Measurements from ENCODE around the gene GPR32.

The GPR32 gene

DNA sequence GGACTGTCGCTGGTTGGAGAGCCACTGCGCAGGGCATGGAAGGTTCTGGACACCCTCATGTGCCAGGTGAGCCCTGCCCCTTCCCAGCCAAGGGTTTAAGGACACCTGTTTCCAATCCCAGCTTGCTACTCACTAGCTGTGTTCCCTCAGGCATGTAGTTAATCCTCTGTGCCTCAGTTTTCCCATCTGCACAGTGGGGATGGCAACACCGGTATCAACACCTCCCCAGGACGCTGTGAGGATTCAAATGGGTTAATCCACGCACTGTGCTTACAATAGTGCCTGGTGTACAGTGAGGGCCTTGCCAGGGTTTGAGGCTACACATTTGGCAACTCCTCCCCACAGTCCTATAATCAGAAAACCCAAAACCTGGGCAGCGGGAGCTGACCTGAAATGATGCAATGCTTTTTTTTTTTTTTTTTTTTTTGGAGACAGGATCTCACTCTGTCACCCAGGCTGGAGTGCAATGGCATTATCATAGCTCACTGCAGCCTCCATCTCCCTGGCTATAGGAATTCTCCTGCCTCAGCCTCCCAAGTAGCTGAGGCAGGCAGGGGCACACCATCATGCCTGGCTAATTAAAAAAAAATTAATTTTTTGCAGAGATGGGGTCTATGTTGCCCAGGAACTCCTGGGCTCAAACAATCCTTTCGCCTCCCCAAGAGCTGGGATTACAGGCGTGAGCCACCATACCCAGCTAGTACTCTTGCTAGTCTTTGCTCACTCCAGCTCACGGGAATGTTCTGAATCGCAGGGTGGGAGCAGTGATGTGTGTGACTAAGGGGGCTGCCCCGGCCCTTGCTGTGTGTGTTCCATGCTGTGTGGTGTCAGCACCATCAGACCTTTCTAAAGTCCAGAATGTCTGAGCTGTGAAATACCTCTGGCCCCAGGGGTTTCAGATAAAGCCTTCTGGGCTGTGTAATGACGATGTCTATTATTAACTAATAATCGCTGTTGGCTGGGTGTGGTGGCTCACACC is 22.3 kb downstream of the GPR32 start:
- Histone ChIP-seq H3K36me3 (ENCODE audit: control insufficient read depth in 2 of 2, insufficient read depth in 1 of 2, low read length in 2 of 2) (peaks cover 6 to 25% of the 10 kb centered on the region in 2 experiments; a peak in 2 of 3 replicates), H3K27ac (ENCODE audit: extremely low read depth, low read depth, low read length) (no peak overlapping the region), H3K4me3 (ENCODE audit: low read depth, low read length) (no peak overlapping the region), H3K4me1 (ENCODE audit: control insufficient read depth, insufficient read depth, low read length) (peaks cover 4% of the 10 kb centered on the region; the same call in 1 of the 2 replicates), H3K9me3 (ENCODE audit: control insufficient read depth, insufficient read depth, low read depth, low read length) (no peaks in the 10 kb centered on the region)
- TF ChIP-seq ZNF24 (tag by site-specific recombination; IDR thresholded peaks at IDR 0.05) = peak; percentile 36; the same call in 1 of the 2 replicates
- peak; percentile 20; the same call in 1 of the 2 replicates for TF ChIP-seq ZNF785 (tag by site-specific recombination; IDR thresholded peaks at IDR 0.05)
- TF ChIP-seq KLF8 (tag by site-specific recombination; IDR thresholded peaks at IDR 0.05) = 0 out of 2 replicates have a peak, but pooled peaks have one; percentile 26
- TF ChIP-seq, protein P1, sequence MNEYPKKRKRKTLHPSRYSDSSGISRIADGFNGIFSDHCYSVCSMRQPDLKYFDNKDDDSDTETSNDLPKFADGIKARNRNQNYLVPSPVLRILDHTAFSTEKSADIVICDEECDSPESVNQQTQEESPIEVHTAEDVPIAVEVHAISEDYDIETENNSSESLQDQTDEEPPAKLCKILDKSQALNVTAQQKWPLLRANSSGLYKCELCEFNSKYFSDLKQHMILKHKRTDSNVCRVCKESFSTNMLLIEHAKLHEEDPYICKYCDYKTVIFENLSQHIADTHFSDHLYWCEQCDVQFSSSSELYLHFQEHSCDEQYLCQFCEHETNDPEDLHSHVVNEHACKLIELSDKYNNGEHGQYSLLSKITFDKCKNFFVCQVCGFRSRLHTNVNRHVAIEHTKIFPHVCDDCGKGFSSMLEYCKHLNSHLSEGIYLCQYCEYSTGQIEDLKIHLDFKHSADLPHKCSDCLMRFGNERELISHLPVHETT (tag by site-specific recombination; IDR thresholded peaks at IDR 0.05) = 0 out of 2 replicates have a peak, but pooled peaks have one; percentile 15
- TF ChIP-seq, protein P2, sequence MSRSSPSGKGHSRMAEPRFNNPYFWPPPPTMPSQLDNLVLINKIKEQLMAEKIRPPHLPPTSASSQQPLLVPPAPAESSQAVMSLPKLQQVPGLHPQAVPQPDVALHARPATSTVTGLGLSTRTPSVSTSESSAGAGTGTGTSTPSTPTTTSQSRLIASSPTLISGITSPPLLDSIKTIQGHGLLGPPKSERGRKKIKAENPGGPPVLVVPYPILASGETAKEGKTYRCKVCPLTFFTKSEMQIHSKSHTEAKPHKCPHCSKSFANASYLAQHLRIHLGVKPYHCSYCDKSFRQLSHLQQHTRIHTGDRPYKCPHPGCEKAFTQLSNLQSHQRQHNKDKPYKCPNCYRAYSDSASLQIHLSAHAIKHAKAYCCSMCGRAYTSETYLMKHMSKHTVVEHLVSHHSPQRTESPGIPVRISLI (tag by site-specific recombination; IDR thresholded peaks at IDR 0.05) = peak; percentile 73
- no peak for TF ChIP-seq ZNF521 (tag by site-specific recombination; IDR thresholded peaks at IDR 0.05)
- 0 out of 2 replicates have a peak, but pooled peaks have one; percentile 9 for TF ChIP-seq ZNF394 (tag by site-specific recombination; IDR thresholded peaks at IDR 0.05; ENCODE audit: borderline replicate concordance)
- TF ChIP-seq, protein P3, sequence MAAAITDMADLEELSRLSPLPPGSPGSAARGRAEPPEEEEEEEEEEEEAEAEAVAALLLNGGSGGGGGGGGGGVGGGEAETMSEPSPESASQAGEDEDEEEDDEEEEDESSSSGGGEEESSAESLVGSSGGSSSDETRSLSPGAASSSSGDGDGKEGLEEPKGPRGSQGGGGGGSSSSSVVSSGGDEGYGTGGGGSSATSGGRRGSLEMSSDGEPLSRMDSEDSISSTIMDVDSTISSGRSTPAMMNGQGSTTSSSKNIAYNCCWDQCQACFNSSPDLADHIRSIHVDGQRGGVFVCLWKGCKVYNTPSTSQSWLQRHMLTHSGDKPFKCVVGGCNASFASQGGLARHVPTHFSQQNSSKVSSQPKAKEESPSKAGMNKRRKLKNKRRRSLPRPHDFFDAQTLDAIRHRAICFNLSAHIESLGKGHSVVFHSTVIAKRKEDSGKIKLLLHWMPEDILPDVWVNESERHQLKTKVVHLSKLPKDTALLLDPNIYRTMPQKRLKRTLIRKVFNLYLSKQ (tag by site-specific recombination; IDR thresholded peaks at IDR 0.05; ENCODE audit: borderline replicate concordance) = no peak
- POLR2A ChIA-PET = interaction anchor here (0.6 to 7.9 kb wide), 7 partner anchors 10 to 226 kb away, joined by 3 to 85 read pairs (median 6); no protein-coding TSS in a partner anchor
- CTCF ChIA-PET = interaction anchor here (0.5 to 9.4 kb wide), 8 partner anchors 9 to 255 kb away, joined by 3 to 79 read pairs (median 4); no protein-coding TSS in a partner anchor

DNA sequence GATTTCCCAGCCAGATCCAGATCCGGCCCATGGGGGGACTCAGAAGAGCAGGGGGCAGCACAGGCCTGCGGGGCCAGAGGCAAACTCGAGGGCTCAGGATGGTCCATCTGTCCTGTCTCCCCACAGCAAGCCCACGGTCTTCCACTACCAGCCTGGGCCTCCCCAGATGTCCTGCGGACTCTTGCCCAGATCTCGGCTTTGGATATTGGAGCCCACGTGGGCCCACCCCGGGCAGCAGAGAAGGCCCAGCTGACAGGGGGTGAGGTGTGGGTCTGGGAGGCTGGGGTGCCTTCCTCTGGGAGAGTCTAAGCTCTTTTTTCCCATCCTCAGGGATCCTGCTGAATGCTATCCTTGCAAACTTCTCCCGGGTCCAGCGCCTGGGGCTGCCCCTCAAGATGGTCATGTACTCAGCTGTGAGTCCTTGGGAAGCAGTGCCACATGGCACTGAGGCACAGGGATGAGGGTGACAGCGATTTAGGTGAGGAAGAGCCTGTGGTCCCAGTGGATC is 23.3 kb downstream of the GPR32 start:
- H3K27ac ChIP-seq (ENCODE audit: extremely low read depth, low read depth, low read length) = no peak overlapping the region
- CTCF ChIA-PET = interaction anchor here (0.7 to 9.4 kb wide), 4 partner anchors 37 to 131 kb away, joined by 4 to 79 read pairs (median 5); no protein-coding TSS in a partner anchor
- POLR2A ChIA-PET = interaction anchor here (1.1 to 7.9 kb wide), 6 partner anchors 9 to 223 kb away, joined by 3 to 85 read pairs (median 6); no protein-coding TSS in a partner anchor
- peaks cover 4% of the 10 kb centered on the region; the same call in 1 of the 2 replicates for H3K4me1 ChIP-seq (ENCODE audit: control insufficient read depth, insufficient read depth, low read length)
- H3K9me3 ChIP-seq (ENCODE audit: control insufficient read depth, insufficient read depth, low read depth, low read length) = no peaks in the 10 kb centered on the region
- peaks cover 6 to 35% of the 10 kb centered on the region in 2 experiments; a peak in 2 of 3 replicates for H3K36me3 ChIP-seq (ENCODE audit: control insufficient read depth in 2 of 2, insufficient read depth in 1 of 2, low read length in 2 of 2)
- no peak overlapping the region for H3K4me3 ChIP-seq (ENCODE audit: low read depth, low read length)
- TF ChIP-seq KLF1 (tag by site-specific recombination; IDR thresholded peaks at IDR 0.05) = no peak
- TF ChIP-seq ZNF146 (tag by site-specific recombination; IDR thresholded peaks at IDR 0.05) = no peak
- TF ChIP-seq, protein P4, sequence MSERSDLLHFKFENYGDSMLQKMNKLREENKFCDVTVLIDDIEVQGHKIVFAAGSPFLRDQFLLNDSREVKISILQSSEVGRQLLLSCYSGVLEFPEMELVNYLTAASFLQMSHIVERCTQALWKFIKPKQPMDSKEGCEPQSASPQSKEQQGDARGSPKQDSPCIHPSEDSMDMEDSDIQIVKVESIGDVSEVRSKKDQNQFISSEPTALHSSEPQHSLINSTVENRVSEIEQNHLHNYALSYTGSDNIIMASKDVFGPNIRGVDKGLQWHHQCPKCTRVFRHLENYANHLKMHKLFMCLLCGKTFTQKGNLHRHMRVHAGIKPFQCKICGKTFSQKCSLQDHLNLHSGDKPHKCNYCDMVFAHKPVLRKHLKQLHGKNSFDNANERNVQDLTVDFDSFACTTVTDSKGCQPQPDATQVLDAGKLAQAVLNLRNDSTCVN (tag by site-specific recombination; optimal IDR thresholded peaks at IDR 0.05) = no peak
- TF ChIP-seq ZNF211 (tag by site-specific recombination; IDR thresholded peaks at IDR 0.05; ENCODE audit: low read depth) = no peak
- TF ChIP-seq ZNF600 (tag by site-specific recombination; IDR thresholded peaks at IDR 0.05) = peak; percentile 52; the same call in 1 of the 2 replicates
- no peak for TF ChIP-seq ZSCAN30 (tag by site-specific recombination; IDR thresholded peaks at IDR 0.05)
- TF ChIP-seq SP7 (tag by site-specific recombination; IDR thresholded peaks at IDR 0.05) = no peak
- no peak for TF ChIP-seq ZBTB8A (tag by site-specific recombination; IDR thresholded peaks at IDR 0.05)
- TF ChIP-seq, protein P5, sequence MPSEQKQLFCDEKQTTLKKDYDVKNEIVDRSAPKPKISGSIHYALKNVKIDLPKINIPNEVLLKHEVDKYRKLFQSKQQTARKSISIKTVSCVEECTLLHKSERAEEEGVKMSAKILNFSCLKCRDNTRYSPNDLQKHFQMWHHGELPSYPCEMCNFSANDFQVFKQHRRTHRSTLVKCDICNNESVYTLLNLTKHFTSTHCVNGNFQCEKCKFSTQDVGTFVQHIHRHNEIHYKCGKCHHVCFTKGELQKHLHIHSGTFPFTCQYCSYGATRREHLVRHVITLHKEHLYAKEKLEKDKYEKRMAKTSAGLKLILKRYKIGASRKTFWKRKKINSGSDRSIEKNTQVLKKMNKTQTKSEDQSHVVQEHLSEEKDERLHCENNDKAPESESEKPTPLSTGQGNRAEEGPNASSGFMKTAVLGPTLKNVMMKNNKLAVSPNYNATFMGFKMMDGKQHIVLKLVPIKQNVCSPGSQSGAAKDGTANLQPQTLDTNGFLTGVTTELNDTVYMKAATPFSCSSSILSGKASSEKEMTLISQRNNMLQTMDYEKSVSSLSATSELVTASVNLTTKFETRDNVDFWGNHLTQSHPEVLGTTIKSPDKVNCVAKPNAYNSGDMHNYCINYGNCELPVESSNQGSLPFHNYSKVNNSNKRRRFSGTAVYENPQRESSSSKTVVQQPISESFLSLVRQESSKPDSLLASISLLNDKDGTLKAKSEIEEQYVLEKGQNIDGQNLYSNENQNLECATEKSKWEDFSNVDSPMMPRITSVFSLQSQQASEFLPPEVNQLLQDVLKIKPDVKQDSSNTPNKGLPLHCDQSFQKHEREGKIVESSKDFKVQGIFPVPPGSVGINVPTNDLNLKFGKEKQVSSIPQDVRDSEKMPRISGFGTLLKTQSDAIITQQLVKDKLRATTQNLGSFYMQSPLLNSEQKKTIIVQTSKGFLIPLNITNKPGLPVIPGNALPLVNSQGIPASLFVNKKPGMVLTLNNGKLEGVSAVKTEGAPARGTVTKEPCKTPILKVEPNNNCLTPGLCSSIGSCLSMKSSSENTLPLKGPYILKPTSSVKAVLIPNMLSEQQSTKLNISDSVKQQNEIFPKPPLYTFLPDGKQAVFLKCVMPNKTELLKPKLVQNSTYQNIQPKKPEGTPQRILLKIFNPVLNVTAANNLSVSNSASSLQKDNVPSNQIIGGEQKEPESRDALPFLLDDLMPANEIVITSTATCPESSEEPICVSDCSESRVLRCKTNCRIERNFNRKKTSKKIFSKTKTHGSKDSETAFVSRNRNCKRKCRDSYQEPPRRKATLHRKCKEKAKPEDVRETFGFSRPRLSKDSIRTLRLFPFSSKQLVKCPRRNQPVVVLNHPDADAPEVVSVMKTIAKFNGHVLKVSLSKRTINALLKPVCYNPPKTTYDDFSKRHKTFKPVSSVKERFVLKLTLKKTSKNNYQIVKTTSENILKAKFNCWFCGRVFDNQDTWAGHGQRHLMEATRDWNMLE (tag by site-specific recombination; conservative IDR thresholded peaks at IDR 0.05; ENCODE audit: low read depth) = no peak
- TF ChIP-seq KLF7 (tag by site-specific recombination; IDR thresholded peaks at IDR 0.05; ENCODE audit: borderline replicate concordance) = no peak
